ENCODE results near the gene LAPTM5. TPM values are rescaled to one million over a fixed set of nuclear protein-coding genes. Genes with fewer than 3 reads are reported as not detected.

Gene LAPTM5
- total and polyA plus RNA-seq, 10 donors = 419 to 747 (median 577) TPM

GRCh38 chr1:30700528-30701257 lies 56.9 kb downstream of the LAPTM5 start:
- Histone ChIP-seq H3K9me3 (no peaks in the 10 kb centered on the region), H3K4me1 (no peaks in the 10 kb centered on the region), H3K36me3 (no peaks in the 10 kb centered on the region), H3K27ac (no peak overlapping the region), H3K4me3 (no peak overlapping the region), H3K27me3 (replicated peaks in 1 of 7) (peaks cover 0 to 14% (median 0%) of the 10 kb centered on the region in 7 donors)
- peak; percentile 52 for DNase-seq
- intact Hi-C loops (cut with DNase I; ENCODE audit: low total_unique reads) = loop anchor here (10.0 kb wide), 1 partner anchor 906 kb away; no protein-coding TSS in a partner anchor
- no peak for TF ChIP-seq CTCF (IDR thresholded peaks at IDR 0.05 in 8 of 11, conservative IDR thresholded peaks at IDR 0.05 in 3 of 11)
- no peak for TF ChIP-seq POLR2AphosphoS5 (IDR thresholded peaks at IDR 0.05)
- no peak for TF ChIP-seq POLR2A (IDR thresholded peaks at IDR 0.05)
- 66 to 85% (median 72%) methylated on average over 6 to 7 of the region's 7 CpGs for WGBS, 5 donors

- TF ChIP-seq CTCF (IDR thresholded peaks at IDR 0.05 in 8 of 11, conservative IDR thresholded peaks at IDR 0.05 in 3 of 11) = no peak
- TF ChIP-seq POLR2A (IDR thresholded peaks at IDR 0.05) = no peak
- no peak for TF ChIP-seq POLR2AphosphoS5 (IDR thresholded peaks at IDR 0.05)
- H3K27ac ChIP-seq = no peak overlapping the region
- DNase-seq = no peak
- no peaks in the 10 kb centered on the region for H3K9me3 ChIP-seq
- peaks cover 0 to 9% (median 0%) of the 10 kb centered on the region in 7 donors for H3K27me3 ChIP-seq (replicated peaks in 1 of 7)
- WGBS, 5 donors = 44 to 93% (median 82%) methylated on average over 1 of the region's 1 CpG
- H3K4me3 ChIP-seq = no peak overlapping the region
- intact Hi-C loops (cut with DNase I; ENCODE audit: low total_unique reads) = loop anchor here (10.0 kb wide), 1 partner anchor 905 kb away; no protein-coding TSS in a partner anchor
- H3K4me1 ChIP-seq = no peaks in the 10 kb centered on the region
- no peaks in the 10 kb centered on the region for H3K36me3 ChIP-seq
Measured at GRCh38 chr1:30699762-30700161, 57.8 kb downstream of the LAPTM5 start.

- DNase-seq = peak; percentile 67
Measured at GRCh38 chr1:30698401-30698981, 59.1 kb downstream of the LAPTM5 start.

More at GRCh38 chr1:30698401-30698981, 59.1 kb downstream of the LAPTM5 start:
- TF ChIP-seq CTCF (IDR thresholded peaks at IDR 0.05 in 8 of 11, conservative IDR thresholded peaks at IDR 0.05 in 3 of 11) = no peak
- no peak for TF ChIP-seq POLR2A (IDR thresholded peaks at IDR 0.05)
- Histone ChIP-seq H3K4me1 (no peaks in the 10 kb centered on the region), H3K9me3 (no peaks in the 10 kb centered on the region), H3K4me3 (no peak overlapping the region), H3K27ac (no peak overlapping the region), H3K27me3 (replicated peaks in 1 of 7) (peaks cover 0 to 9% (median 0%) of the 10 kb centered on the region in 7 donors), H3K36me3 (no peaks in the 10 kb centered on the region)
- intact Hi-C loops (cut with DNase I; ENCODE audit: low total_unique reads) = no loop called here
- WGBS, 5 donors = 80 to 90% (median 84%) methylated on average over 8 to 17 of the region's 17 CpGs

Data from spleen (tissue), 11 donors.